Trophoblast cell (in vitro differentiated cells and primary cell): ENCODE data around the gene GLS.

ENCODE experiments used
- DNase-seq, 2 donors: peaks; one replicate each; pipeline ENCODE4 v3.0.0-alpha.2; 2016
- H2AFZ ChIP-seq: 2 replicates; pipeline ENCODE4 v1.6.1; 2013; ENCODE audit warnings: low read length, moderate library complexity, mild to moderate bottlenecking; ENCODE audit not compliant: insufficient read depth, poor library complexity
- H2AK5ac ChIP-seq: 2 replicates; pipeline ENCODE4 v1.6.1; 2013; ENCODE audit warnings: mild to moderate bottlenecking, low read length
- H2BK120ac ChIP-seq: 2 replicates; pipeline ENCODE4 v1.6.1; 2013; ENCODE audit warnings: low read length, mild to moderate bottlenecking, moderate library complexity; ENCODE audit not compliant: insufficient read depth, poor library complexity
- H2BK12ac ChIP-seq: 2 replicates; pipeline ENCODE4 v1.6.1; 2013; ENCODE audit warnings: mild to moderate bottlenecking, low read length, moderate library complexity
- H2BK5ac ChIP-seq: 2 replicates; pipeline ENCODE4 v1.6.1; 2013; ENCODE audit warnings: low read length, low read depth, moderate library complexity, mild to moderate bottlenecking; ENCODE audit not compliant: poor library complexity
- H3K14ac ChIP-seq: 2 replicates; pipeline ENCODE4 v1.6.1; 2013; ENCODE audit warnings: mild to moderate bottlenecking, low read length
- H3K18ac ChIP-seq: 2 replicates; pipeline ENCODE4 v1.6.1; 2013; ENCODE audit warnings: mild to moderate bottlenecking, low read length
- H3K23ac ChIP-seq: 2 replicates; pipeline ENCODE4 v1.6.1; 2013; ENCODE audit warnings: low read length
- H3K27ac ChIP-seq: 2 replicates; pipeline ENCODE4 v1.5.1; 2013; ENCODE audit warnings: low read depth, mild to moderate bottlenecking, inconsistent platforms, low read length, moderate library complexity
- H3K27me3 ChIP-seq: 2 replicates; pipeline ENCODE4 v1.6.1; 2013; ENCODE audit warnings: inconsistent platforms, mild to moderate bottlenecking, low read length, moderate library complexity; ENCODE audit not compliant: insufficient read depth
- H3K36me3 ChIP-seq, 2 experiments: 1 replicate in 1 of 2; 2 replicates in 1 of 2; pipeline ENCODE4 v1.6.1; 2013; ENCODE audit warnings: low read length in 2 of 2, mild to moderate bottlenecking in 2 of 2, moderate library complexity in 1 of 2; ENCODE audit not compliant: insufficient read depth in 2 of 2, control insufficient read depth in 1 of 2
- H3K4ac ChIP-seq: 2 replicates; pipeline ENCODE4 v1.6.1; 2013; ENCODE audit warnings: low read depth, mild to moderate bottlenecking, low read length, moderate library complexity
- H3K4me1 ChIP-seq, 2 experiments: 1 replicate in 1 of 2; 2 replicates in 1 of 2; pipeline ENCODE4 v1.6.1; 2013; ENCODE audit warnings: low read length in 2 of 2, mild to moderate bottlenecking in 2 of 2, moderate library complexity in 1 of 2; ENCODE audit not compliant: insufficient read depth in 2 of 2, control insufficient read depth in 1 of 2
- H3K4me2 ChIP-seq: 2 replicates; pipeline ENCODE4 v1.6.1; 2013; ENCODE audit warnings: inconsistent platforms, mild to moderate bottlenecking, low read length, moderate library complexity
- H3K4me3 ChIP-seq: 2 replicates; pipeline ENCODE4 v1.5.1; 2013; ENCODE audit warnings: mild to moderate bottlenecking, low read depth, low read length, inconsistent platforms
- H3K79me1 ChIP-seq: one replicate; pipeline ENCODE4 v1.6.1; 2013; ENCODE audit warnings: low read length
- H3K79me2 ChIP-seq: 2 replicates; pipeline ENCODE4 v1.6.1; 2013; ENCODE audit warnings: low read length, mild to moderate bottlenecking; ENCODE audit not compliant: control insufficient read depth, insufficient read depth, poor library complexity
- H3K9ac ChIP-seq: 2 replicates; pipeline ENCODE4 v1.6.1; 2013; ENCODE audit warnings: mild to moderate bottlenecking, low read length
- H3K9me3 ChIP-seq: 2 replicates; pipeline ENCODE4 v1.6.1; 2013; ENCODE audit warnings: low read depth, mild to moderate bottlenecking, control low read depth, inconsistent platforms, low read length; ENCODE audit not compliant: insufficient read depth
- H4K12ac ChIP-seq: 2 replicates; pipeline ENCODE4 v1.6.1; 2013; ENCODE audit warnings: low read depth, mild to moderate bottlenecking, low read length, moderate library complexity
- H4K8ac ChIP-seq: 2 replicates; pipeline ENCODE4 v1.6.1; 2013; ENCODE audit warnings: low read depth, mild to moderate bottlenecking, low read length, moderate library complexity
- H4K91ac ChIP-seq: one replicate; pipeline ENCODE4 v1.6.1; 2013; ENCODE audit warnings: low read depth, mild to moderate bottlenecking, low read length, moderate library complexity
- WGBS: extraction: QIAGEN DNeasy Blood & Tissue Kit; methylation state at CpG from one replicate; pipeline ENCODE4 v1.1.7; 2013; ENCODE audit warnings: missing lambda C conversion rate; ENCODE audit not compliant: insufficient read length, insufficient coverage; ENCODE audit errors: extremely low coverage; 5-methylcytosine and 5-hydroxymethylcytosine counted together

The GLS gene

GRCh38 chr2:190938771-190939335, 58.2 kb downstream of the GLS start:
- Histone ChIP-seq H3K18ac (no peak overlapping the region), H3K4me1 (no peaks in the 10 kb centered on the region)

GRCh38 chr2:190940454-190940853, 59.8 kb downstream of the GLS start:
- Histone ChIP-seq H4K91ac (no peak overlapping the region), H3K4me2 (no peak overlapping the region), H3K27ac (no peak overlapping the region), H2BK120ac (no peak overlapping the region), H2BK5ac (no peak overlapping the region), H3K36me3 (no peaks in the 10 kb centered on the region), H3K4ac (no peak overlapping the region), H2AFZ (no peak overlapping the region), H4K8ac (no peak overlapping the region), H3K4me3 (no peak overlapping the region), H3K79me1 (no peaks in the 10 kb centered on the region), H3K79me2 (no peaks in the 10 kb centered on the region), H2BK12ac (no peak overlapping the region), H3K9ac (no peak overlapping the region), H3K14ac (no peak overlapping the region), H3K18ac (no peak overlapping the region), H2AK5ac (no peak overlapping the region), H3K4me1 (no peaks in the 10 kb centered on the region), H3K27me3 (no peaks in the 10 kb centered on the region), H3K9me3 (no peaks in the 10 kb centered on the region), H3K23ac (no peak overlapping the region), H4K12ac (no peak overlapping the region)
- WGBS: no CpG with 5 or more reads among the region's 1 CpG
- DNase-seq: no peak

More at GRCh38 chr2:190938771-190939335, 58.2 kb downstream of the GLS start:
- DNase-seq: no peak
- Histone ChIP-seq H4K8ac (no peak overlapping the region), H3K14ac (no peak overlapping the region), H3K9ac (no peak overlapping the region), H3K36me3 (no peaks in the 10 kb centered on the region), H3K9me3 (no peaks in the 10 kb centered on the region), H2BK12ac (no peak overlapping the region), H2BK120ac (no peak overlapping the region), H2BK5ac (no peak overlapping the region), H4K91ac (no peak overlapping the region), H2AFZ (no peak overlapping the region), H3K27me3 (no peaks in the 10 kb centered on the region), H3K4me2 (no peak overlapping the region), H3K79me1 (no peaks in the 10 kb centered on the region), H3K23ac (no peak overlapping the region), H3K4ac (no peak overlapping the region), H4K12ac (no peak overlapping the region), H2AK5ac (no peak overlapping the region), H3K79me2 (no peaks in the 10 kb centered on the region), H3K4me3 (no peak overlapping the region), H3K27ac (no peak overlapping the region)
- WGBS: no CpG with 5 or more reads among the region's 1 CpG

- no CpG with 5 or more reads among the region's 2 CpGs for WGBS
- no peak overlapping the region for H3K18ac ChIP-seq
- no peak for DNase-seq
Observed at GRCh38 chr2:190941571-190941970, 61.0 kb downstream of the GLS start.

GRCh38 chr2:190942697-190943096, 62.1 kb downstream of the GLS start:
- Histone ChIP-seq H3K4me3 (no peak overlapping the region), H2BK5ac (no peak overlapping the region), H3K9ac (no peak overlapping the region), H3K79me1 (no peaks in the 10 kb centered on the region), H2AFZ (no peak overlapping the region), H2BK120ac (no peak overlapping the region), H3K79me2 (no peaks in the 10 kb centered on the region), H3K9me3 (no peaks in the 10 kb centered on the region), H4K12ac (no peak overlapping the region), H3K14ac (no peak overlapping the region), H4K8ac (no peak overlapping the region), H3K23ac (no peak overlapping the region), H2AK5ac (no peak overlapping the region), H4K91ac (no peak overlapping the region), H3K4me1 (no peaks in the 10 kb centered on the region), H3K27ac (no peak overlapping the region), H3K36me3 (no peaks in the 10 kb centered on the region), H3K18ac (no peak overlapping the region), H2BK12ac (no peak overlapping the region), H3K4me2 (no peak overlapping the region), H3K27me3 (no peaks in the 10 kb centered on the region), H3K4ac (no peak overlapping the region)
- WGBS: no CpG with 5 or more reads among the region's 2 CpGs
- no peak for DNase-seq

More at GRCh38 chr2:190941571-190941970, 61.0 kb downstream of the GLS start:
- no peak overlapping the region for H3K14ac ChIP-seq
- no peak overlapping the region for H2BK12ac ChIP-seq
- H3K9me3 ChIP-seq: no peaks in the 10 kb centered on the region
- no peak overlapping the region for H2BK120ac ChIP-seq
- H3K4me3 ChIP-seq: no peak overlapping the region
- no peak overlapping the region for H2AK5ac ChIP-seq
- H3K9ac ChIP-seq: no peak overlapping the region
- H3K23ac ChIP-seq: no peak overlapping the region
- H3K27ac ChIP-seq: no peak overlapping the region
- no peak overlapping the region for H4K12ac ChIP-seq
- H3K79me2 ChIP-seq: no peaks in the 10 kb centered on the region
- no peak overlapping the region for H3K4ac ChIP-seq
- H3K27me3 ChIP-seq: no peaks in the 10 kb centered on the region
- H3K4me2 ChIP-seq: no peak overlapping the region
- H3K79me1 ChIP-seq: no peaks in the 10 kb centered on the region
- H2BK5ac ChIP-seq: no peak overlapping the region
- no peaks in the 10 kb centered on the region for H3K36me3 ChIP-seq
- H2AFZ ChIP-seq: no peak overlapping the region
- H3K4me1 ChIP-seq: no peaks in the 10 kb centered on the region
- H4K8ac ChIP-seq: no peak overlapping the region
- H4K91ac ChIP-seq: no peak overlapping the region
